Measurements from ENCODE around the gene SCAMP3. TPM values are rescaled to one million over a fixed set of nuclear protein-coding genes. Genes with fewer than 3 reads are reported as not detected.
"Not testable (repeated sequence)": the region's sequence is repeated elsewhere in the genome, so short reads cannot be mapped to it uniquely, and the experiment has no call there.

The SCAMP3 gene
- total RNA-seq, 1 donor: 41.3 TPM

DNA sequence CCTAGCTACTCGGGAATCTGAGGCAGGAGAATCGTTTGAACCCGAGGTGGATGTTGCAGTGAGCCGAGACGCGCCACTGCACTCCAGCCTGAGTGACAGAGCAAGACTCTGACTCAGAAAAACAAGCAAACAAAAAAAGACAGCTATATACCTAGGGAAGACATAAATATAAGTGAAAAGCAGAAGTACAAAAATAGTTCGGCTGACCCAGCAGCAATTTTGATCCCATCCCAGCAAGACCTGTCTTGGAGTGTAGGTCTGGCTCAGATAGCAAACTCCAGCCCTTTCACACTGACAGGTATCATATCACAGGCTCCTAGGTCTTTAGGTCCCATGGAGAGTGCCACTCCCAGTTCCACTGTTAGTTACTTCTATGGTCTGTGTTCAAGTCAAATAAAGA, 39.1 kb downstream of the SCAMP3 start:
- H3K4me1 ChIP-seq (ENCODE audit: insufficient read depth, low read length): peaks cover 42% of the 10 kb centered on the region

DNA sequence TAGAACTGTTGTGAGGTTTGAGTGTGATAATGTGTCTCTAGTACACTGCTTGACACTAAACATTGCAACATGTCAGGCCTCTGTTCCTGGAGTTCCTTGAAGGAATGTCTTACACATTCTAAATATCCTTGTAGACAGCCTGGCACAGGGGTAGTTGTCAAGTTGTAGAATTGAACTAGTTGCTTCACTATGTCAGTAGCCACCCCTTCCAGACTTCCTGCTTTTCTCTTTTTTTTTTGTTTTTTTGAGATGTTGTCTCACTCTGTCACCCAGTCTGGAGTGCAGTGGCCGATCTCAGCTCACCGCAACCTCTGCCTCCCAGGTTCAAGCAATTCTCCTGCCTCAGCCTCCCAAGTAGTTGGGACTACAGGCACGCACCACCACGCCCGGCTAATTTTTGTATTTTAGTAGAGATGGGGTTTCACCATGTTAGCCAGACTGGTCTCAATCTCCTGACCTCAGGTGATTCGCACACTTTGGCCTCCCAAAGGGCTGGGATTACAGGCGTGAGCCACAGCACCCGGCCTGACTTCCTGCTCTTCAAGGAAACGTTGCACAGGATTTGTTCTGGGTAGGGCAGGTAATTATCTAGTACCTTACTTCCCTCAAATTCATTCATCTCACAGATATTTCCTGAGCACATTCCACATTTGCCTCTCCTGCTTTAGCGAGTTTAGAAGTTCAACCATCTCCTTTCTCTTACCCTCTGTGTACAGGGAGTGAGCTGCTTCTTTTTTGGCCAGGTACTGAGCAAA, 41.8 kb downstream of the SCAMP3 start:
- not testable (repeated sequence) for H3K36me3 ChIP-seq (ENCODE audit: insufficient read depth, low read length); H4K20me1 ChIP-seq (ENCODE audit: insufficient read depth, low read length); H3K4me2 ChIP-seq (ENCODE audit: insufficient read depth, low read length); H3K4me3 ChIP-seq (ENCODE audit: insufficient read depth, low read length); H3K27me3 ChIP-seq (ENCODE audit: insufficient read depth, low read length); H3K79me2 ChIP-seq (ENCODE audit: insufficient read depth, low read length); H3K27ac ChIP-seq (ENCODE audit: low read depth, low read length); H3K9me3 ChIP-seq (ENCODE audit: low read depth, low read length); DNase-seq (ENCODE audit: insufficient read length, low spot score, missing footprints)
- Histone ChIP-seq H2AFZ (ENCODE audit: low read length) (peak overlapping the region; percentile 90), H3K4me1 (ENCODE audit: insufficient read depth, low read length) (peaks cover 21% of the 10 kb centered on the region)

More for the DNA sequence above, 39.1 kb downstream of the SCAMP3 start:
- no peak overlapping the region for H3K4me3 ChIP-seq (ENCODE audit: insufficient read depth, low read length)
- H3K36me3 ChIP-seq (ENCODE audit: insufficient read depth, low read length): no peaks in the 10 kb centered on the region
- H3K27me3 ChIP-seq (ENCODE audit: insufficient read depth, low read length): no peaks in the 10 kb centered on the region
- TF ChIP-seq, protein P1, sequence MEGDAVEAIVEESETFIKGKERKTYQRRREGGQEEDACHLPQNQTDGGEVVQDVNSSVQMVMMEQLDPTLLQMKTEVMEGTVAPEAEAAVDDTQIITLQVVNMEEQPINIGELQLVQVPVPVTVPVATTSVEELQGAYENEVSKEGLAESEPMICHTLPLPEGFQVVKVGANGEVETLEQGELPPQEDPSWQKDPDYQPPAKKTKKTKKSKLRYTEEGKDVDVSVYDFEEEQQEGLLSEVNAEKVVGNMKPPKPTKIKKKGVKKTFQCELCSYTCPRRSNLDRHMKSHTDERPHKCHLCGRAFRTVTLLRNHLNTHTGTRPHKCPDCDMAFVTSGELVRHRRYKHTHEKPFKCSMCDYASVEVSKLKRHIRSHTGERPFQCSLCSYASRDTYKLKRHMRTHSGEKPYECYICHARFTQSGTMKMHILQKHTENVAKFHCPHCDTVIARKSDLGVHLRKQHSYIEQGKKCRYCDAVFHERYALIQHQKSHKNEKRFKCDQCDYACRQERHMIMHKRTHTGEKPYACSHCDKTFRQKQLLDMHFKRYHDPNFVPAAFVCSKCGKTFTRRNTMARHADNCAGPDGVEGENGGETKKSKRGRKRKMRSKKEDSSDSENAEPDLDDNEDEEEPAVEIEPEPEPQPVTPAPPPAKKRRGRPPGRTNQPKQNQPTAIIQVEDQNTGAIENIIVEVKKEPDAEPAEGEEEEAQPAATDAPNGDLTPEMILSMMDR (IDR thresholded peaks at IDR 0.05; ENCODE audit: extremely low read depth, low read depth, low read length): no peak
- H3K4me2 ChIP-seq (ENCODE audit: insufficient read depth, low read length): no peak overlapping the region
- peaks cover 16% of the 10 kb centered on the region for H3K79me2 ChIP-seq (ENCODE audit: insufficient read depth, low read length)
- no peaks in the 10 kb centered on the region for H3K9me3 ChIP-seq (ENCODE audit: low read depth, low read length)
- H4K20me1 ChIP-seq (ENCODE audit: insufficient read depth, low read length): peaks cover 2% of the 10 kb centered on the region
- DNase-seq (ENCODE audit: insufficient read length, low spot score, missing footprints): no peak
- no peak overlapping the region for H2AFZ ChIP-seq (ENCODE audit: low read length)
- H3K27ac ChIP-seq (ENCODE audit: low read depth, low read length): no peak overlapping the region

DNA sequence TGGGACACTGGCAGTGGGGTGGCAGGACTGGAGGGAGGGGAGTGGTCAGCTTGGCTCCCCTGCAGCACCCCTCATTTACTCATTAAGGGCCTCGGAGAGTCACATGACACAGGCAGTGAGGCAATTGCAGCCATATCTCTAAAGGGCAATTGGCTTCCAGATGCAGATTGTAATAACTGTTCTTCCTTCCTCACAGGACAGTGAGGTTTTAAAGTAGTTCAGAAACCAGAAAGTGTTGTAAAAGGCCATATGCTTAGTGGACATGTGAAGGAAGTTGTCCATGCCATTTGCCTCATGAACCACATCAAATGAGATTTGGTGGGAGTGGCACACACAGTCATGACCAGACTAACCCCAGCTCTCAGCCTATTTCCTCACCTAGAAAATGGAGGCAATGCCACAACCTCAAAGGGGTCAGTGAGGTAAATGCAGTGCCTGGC, 42.5 kb downstream of the SCAMP3 start:
- Histone ChIP-seq H3K27ac (ENCODE audit: low read depth, low read length) (no peak overlapping the region), H3K79me2 (ENCODE audit: insufficient read depth, low read length) (peaks cover 5% of the 10 kb centered on the region), H2AFZ (ENCODE audit: low read length) (peak overlapping the region; percentile 90), H3K27me3 (ENCODE audit: insufficient read depth, low read length) (no peaks in the 10 kb centered on the region), H3K9me3 (ENCODE audit: low read depth, low read length) (no peaks in the 10 kb centered on the region), H3K4me3 (ENCODE audit: insufficient read depth, low read length) (peak overlapping the region; percentile 4), H3K4me1 (ENCODE audit: insufficient read depth, low read length) (peaks cover 14% of the 10 kb centered on the region), H3K36me3 (ENCODE audit: insufficient read depth, low read length) (no peaks in the 10 kb centered on the region), H3K4me2 (ENCODE audit: insufficient read depth, low read length) (peak overlapping the region; percentile 71), H4K20me1 (ENCODE audit: insufficient read depth, low read length) (no peaks in the 10 kb centered on the region)
- TF ChIP-seq, protein P1 (IDR thresholded peaks at IDR 0.05; ENCODE audit: extremely low read depth, low read depth, low read length): no peak
- DNase-seq (ENCODE audit: insufficient read length, low spot score, missing footprints): peak; percentile 46

DNA sequence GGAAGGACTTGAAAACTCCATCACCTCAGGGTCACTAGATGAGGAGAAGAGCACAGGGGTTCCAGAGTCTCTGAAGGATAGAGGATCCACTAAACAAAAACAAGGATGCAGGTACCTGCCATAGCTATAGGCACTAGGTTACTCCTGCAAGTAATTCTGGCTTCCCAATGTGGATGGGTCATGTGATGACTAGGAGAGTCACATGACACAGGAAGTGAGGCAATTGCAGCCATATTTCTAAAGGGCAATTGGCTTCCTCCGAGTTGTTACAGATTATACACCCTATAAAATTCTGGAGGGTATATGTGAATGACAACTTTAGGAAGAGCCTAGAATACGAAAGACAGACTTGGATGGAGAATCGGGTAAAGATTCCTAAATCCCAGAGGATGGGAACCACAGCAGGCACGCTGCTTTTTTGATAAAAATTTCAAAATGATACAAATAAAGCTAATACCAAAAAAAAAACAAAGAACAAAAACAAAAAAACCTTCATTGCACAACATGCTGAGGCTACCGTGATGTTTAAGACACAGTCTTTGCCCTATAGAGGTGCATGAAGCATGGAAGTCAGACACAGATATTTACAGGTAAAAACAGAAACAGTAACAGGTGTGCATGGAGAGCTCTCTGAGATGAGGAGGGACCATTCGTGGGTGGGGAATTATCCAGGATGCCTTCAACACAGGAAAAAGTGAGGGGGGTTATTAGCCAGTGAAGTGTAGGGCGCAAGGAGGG, 43.1 kb downstream of the SCAMP3 start:
- Histone ChIP-seq H3K4me2 (ENCODE audit: insufficient read depth, low read length) (peak overlapping the region; percentile 71), H3K79me2 (ENCODE audit: insufficient read depth, low read length) (peaks cover 3% of the 10 kb centered on the region), H3K4me1 (ENCODE audit: insufficient read depth, low read length) (peaks cover 8% of the 10 kb centered on the region), H3K9me3 (ENCODE audit: low read depth, low read length) (no peaks in the 10 kb centered on the region), H2AFZ (ENCODE audit: low read length) (peak overlapping the region; percentile 90), H3K27ac (ENCODE audit: low read depth, low read length) (no peak overlapping the region), H4K20me1 (ENCODE audit: insufficient read depth, low read length) (no peaks in the 10 kb centered on the region), H3K4me3 (ENCODE audit: insufficient read depth, low read length) (peak overlapping the region; percentile 4), H3K27me3 (ENCODE audit: insufficient read depth, low read length) (no peaks in the 10 kb centered on the region), H3K36me3 (ENCODE audit: insufficient read depth, low read length) (no peaks in the 10 kb centered on the region)
- DNase-seq (ENCODE audit: insufficient read length, low spot score, missing footprints): peak; percentile 90
- TF ChIP-seq, protein P1 (IDR thresholded peaks at IDR 0.05; ENCODE audit: extremely low read depth, low read depth, low read length): no peak

DNA sequence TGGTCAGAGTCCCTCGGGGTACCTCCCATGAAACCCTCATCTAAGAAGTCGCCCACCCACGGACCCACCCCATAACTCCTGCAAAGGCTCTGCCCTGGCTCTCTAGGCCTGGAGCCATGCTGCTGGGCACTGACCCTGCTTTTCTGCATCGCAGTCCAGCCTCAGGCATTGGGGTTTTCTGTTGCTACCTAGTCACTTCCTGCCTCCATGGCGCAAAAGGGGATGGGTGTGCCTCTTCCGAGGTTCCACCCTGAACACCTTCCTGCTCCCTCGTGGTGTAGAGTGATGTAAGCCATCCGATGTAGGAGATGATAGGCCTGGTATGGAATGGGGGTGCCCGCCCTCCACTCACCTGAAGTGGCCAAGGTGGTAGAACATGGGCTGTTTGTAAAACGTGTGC, 47.5 kb downstream of the SCAMP3 start:
- not testable (repeated sequence) for H4K20me1 ChIP-seq (ENCODE audit: insufficient read depth, low read length); H3K79me2 ChIP-seq (ENCODE audit: insufficient read depth, low read length); H3K4me2 ChIP-seq (ENCODE audit: insufficient read depth, low read length); H3K9me3 ChIP-seq (ENCODE audit: low read depth, low read length); H3K27me3 ChIP-seq (ENCODE audit: insufficient read depth, low read length); DNase-seq (ENCODE audit: insufficient read length, low spot score, missing footprints); H3K4me1 ChIP-seq (ENCODE audit: insufficient read depth, low read length); H3K4me3 ChIP-seq (ENCODE audit: insufficient read depth, low read length); H2AFZ ChIP-seq (ENCODE audit: low read length); H3K27ac ChIP-seq (ENCODE audit: low read depth, low read length)
- peaks cover 13% of the 10 kb centered on the region for H3K36me3 ChIP-seq (ENCODE audit: insufficient read depth, low read length)

DNA sequence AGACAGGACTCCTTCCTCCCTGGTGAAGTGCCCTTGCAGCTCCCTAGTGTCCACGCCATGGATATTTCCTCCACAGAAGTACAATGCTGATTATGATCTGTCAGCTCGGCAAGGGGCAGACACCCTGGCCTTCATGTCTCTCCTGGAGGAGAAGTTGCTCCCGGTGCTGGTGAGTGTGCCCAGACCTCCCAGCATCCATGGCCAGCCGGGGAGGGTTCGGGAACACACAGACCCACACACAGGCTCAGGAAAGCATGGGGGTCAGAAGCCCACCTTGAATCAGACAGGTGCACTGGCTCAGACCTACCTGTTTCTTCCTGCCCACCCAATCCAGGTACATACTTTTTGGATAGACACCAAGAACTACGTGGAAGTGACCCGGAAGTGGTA, 50.1 kb downstream of the SCAMP3 start:
- not testable (repeated sequence) for H2AFZ ChIP-seq (ENCODE audit: low read length); H3K79me2 ChIP-seq (ENCODE audit: insufficient read depth, low read length); H3K27ac ChIP-seq (ENCODE audit: low read depth, low read length); H3K9me3 ChIP-seq (ENCODE audit: low read depth, low read length); DNase-seq (ENCODE audit: insufficient read length, low spot score, missing footprints); H4K20me1 ChIP-seq (ENCODE audit: insufficient read depth, low read length); H3K27me3 ChIP-seq (ENCODE audit: insufficient read depth, low read length); H3K4me3 ChIP-seq (ENCODE audit: insufficient read depth, low read length); H3K4me2 ChIP-seq (ENCODE audit: insufficient read depth, low read length)
- H3K36me3 ChIP-seq (ENCODE audit: insufficient read depth, low read length): peaks cover 13% of the 10 kb centered on the region
- H3K4me1 ChIP-seq (ENCODE audit: insufficient read depth, low read length): peaks cover 22% of the 10 kb centered on the region

All from osteoblast (primary cell).